Measurements from ENCODE around the gene BCL7C. TPM values are rescaled to one million over a fixed set of nuclear protein-coding genes. Genes with fewer than 3 reads are reported as not detected.

Gene BCL7C
- total and polyA plus RNA-seq, 7 donors, result 13.9 to 40.9 (median 18.1) TPM

- no peak for DNase-seq
- no peak overlapping the region for H3K27ac ChIP-seq
- 69 to 73% (median 69%) methylated on average over 17 to 18 of the region's 18 CpGs for WGBS, 3 donors
- TF ChIP-seq CTCF (IDR thresholded peaks at IDR 0.05), result no peak
- intact Hi-C loops (cut with DNase I), result no loop called here
- no peaks in the 10 kb centered on the region for H3K27me3 ChIP-seq (ENCODE audit: insufficient read depth in 3 of 3, low read length in 2 of 3)
- H3K36me3 ChIP-seq (ENCODE audit: insufficient read depth in 1 of 2, low read depth in 1 of 2), result no peaks in the 10 kb centered on the region
- no peak for ATAC-seq
- no peaks in the 10 kb centered on the region for H3K4me1 ChIP-seq
- no peaks in the 10 kb centered on the region for H3K9me3 ChIP-seq
- no peak overlapping the region for H3K4me3 ChIP-seq
These were observed 16.7 kb upstream of the BCL7C start for GRCh38 chr16:30910427-30911029.

- WGBS, 3 donors, result 80 to 89% (median 82%) methylated on average over 4 of the region's 4 CpGs
- intact Hi-C loops (cut with DNase I), result no loop called here
- Histone ChIP-seq H3K36me3 (ENCODE audit: insufficient read depth in 1 of 2, low read depth in 1 of 2) (no peaks in the 10 kb centered on the region), H3K27me3 (ENCODE audit: insufficient read depth in 3 of 3, low read length in 2 of 3) (no peaks in the 10 kb centered on the region), H3K4me3 (no peak overlapping the region), H3K4me1 (peaks cover 9% of the 10 kb centered on the region), H3K9me3 (no peaks in the 10 kb centered on the region), H3K27ac (no peak overlapping the region)
- DNase-seq (no peak), ATAC-seq (no peak)
- no peak for TF ChIP-seq CTCF (IDR thresholded peaks at IDR 0.05)
These were observed 13.2 kb upstream of the BCL7C start for GRCh38 chr16:30907064-30907463.

GRCh38 chr16:30904114-30904780 is 10.4 kb upstream of the BCL7C start:
- Histone ChIP-seq H3K36me3 (ENCODE audit: insufficient read depth in 1 of 2, low read depth in 1 of 2) (peaks cover 0 to 5% of the 10 kb centered on the region in 2 donors), H3K9me3 (no peaks in the 10 kb centered on the region), H3K4me1 (peaks cover 9% of the 10 kb centered on the region), H3K4me3 (no peak overlapping the region), H3K27me3 (ENCODE audit: insufficient read depth in 3 of 3, low read length in 2 of 3) (no peaks in the 10 kb centered on the region), H3K27ac (peak overlapping the region; percentile 88)
- no peak for DNase-seq
- intact Hi-C loops (cut with DNase I), result no loop called here
- no peak for ATAC-seq
- TF ChIP-seq CTCF (IDR thresholded peaks at IDR 0.05), result no peak
- 85 to 88% (median 87%) methylated on average over 19 of the region's 19 CpGs for WGBS, 3 donors

- ATAC-seq (peak in 2 of 4 donors; percentile 17 to 23), DNase-seq (no peak)
- peaks cover 0 to 5% of the 10 kb centered on the region in 2 donors for H3K36me3 ChIP-seq (ENCODE audit: insufficient read depth in 1 of 2, low read depth in 1 of 2)
- intact Hi-C loops (cut with DNase I), result loop anchor here (2.0 kb wide), 1 partner anchor 59 kb away; no protein-coding TSS in a partner anchor
- H3K27me3 ChIP-seq (ENCODE audit: insufficient read depth in 3 of 3, low read length in 2 of 3), result no peaks in the 10 kb centered on the region
- no peak for TF ChIP-seq CTCF (IDR thresholded peaks at IDR 0.05)
- H3K4me1 ChIP-seq, result peaks cover 9% of the 10 kb centered on the region
- H3K9me3 ChIP-seq, result no peaks in the 10 kb centered on the region
- 57 to 62% (median 59%) methylated on average over 4 of the region's 4 CpGs for WGBS, 3 donors
- H3K4me3 ChIP-seq, result no peak overlapping the region
- peak overlapping the region; percentile 88 for H3K27ac ChIP-seq
These were observed 9.7 kb upstream of the BCL7C start for GRCh38 chr16:30903596-30903995.

All from psoas muscle (tissue), 8 donors.